K562 (cell line): ENCODE results near the gene TUT7. TPM values are rescaled to one million over a fixed set of nuclear protein-coding genes. Genes with fewer than 3 reads are reported as not detected.

Source experiments
- ATAC-seq: fragments of 200-7000 bp; cut with Tn5 transposase; 3 replicates; pipeline ENCODE4 v1.9.1; 2020; ENCODE audit warnings: moderate library complexity
- BruUV-seq: library from RNA; stranded (reverse); fragments of 400-500 nt; replicated peaks from 2 replicates; lab custom pipeline; 2021; lab: Mats Ljungman, UMichigan
- CTCF ChIA-PET: fragments of 300-600 bp; formaldehyde crosslinking; extraction: SDS; loops from one replicate; lab custom pipeline; 2021; ENCODE audit warnings: low intra/inter-chr PET ratio; lab: Yijun Ruan, JAX
- POLR2A ChIA-PET: fragments of 300-600, 350-650 bp; sonication (Branson Sonifier 250); formaldehyde crosslinking; extraction: SDS; loops from one replicate; lab custom pipeline; 2021; ENCODE audit warnings: antibody characterized with exemption, inconsistent platforms; lab: Yijun Ruan, JAX
- DNase-seq, 4 experiments: peaks; one replicate each; pipeline versions ENCODE4 v3.0.0 to v3.0.0-alpha.2; 2011 to 2018; ENCODE audit warnings: low spot score in 3 of 4, mixed read lengths in 3 of 4; ENCODE audit errors: extremely low read depth in 1 of 4
- FAIRE-seq: peaks from 2 replicates; lab custom pipeline; 2011; peaks lifted over from hg19 to GRCh38; lab: Jason Lieb, UNC
- H2AFZ ChIP-seq: 2 replicates; pipeline ENCODE4 v1.6.0; 2011; ENCODE audit warnings: low read depth, low read length, control low read depth, inconsistent platforms
- H3K27ac ChIP-seq: fragments of 200-600 bp; 3 replicates; pipeline ENCODE4 v1.8.0; 2011; ENCODE audit warnings: low read depth, mild to moderate bottlenecking, control low read depth, inconsistent platforms, low read length, moderate library complexity, mixed read lengths; ENCODE audit errors: extremely low read depth
- H3K27me3 ChIP-seq, 2 experiments: fragments of 300-600 bp in 1 of 2; 2 replicates in 1 of 2; 3 replicates in 1 of 2; pipeline versions ENCODE4 v1.6.0 to v1.8.0; 2011; ENCODE audit warnings: inconsistent platforms in 2 of 2, low read length in 2 of 2, mild to moderate bottlenecking in 1 of 2, mixed read lengths in 1 of 2, moderate library complexity in 1 of 2; ENCODE audit not compliant: control insufficient read depth in 2 of 2, insufficient read depth in 2 of 2
- H3K36me3 ChIP-seq: fragments of 300-600 bp; 3 replicates; pipeline ENCODE4 v1.8.0; 2011; ENCODE audit warnings: mild to moderate bottlenecking, low read length, inconsistent platforms; ENCODE audit not compliant: control insufficient read depth, insufficient read depth
- H3K4me1 ChIP-seq, 2 experiments: fragments of 200-600 bp in 1 of 2; replicated peaks in 1 of 2; 2 replicates in 1 of 2; 3 replicates in 1 of 2; pipeline versions ENCODE4 v1.5.1 to v1.8.0; 2011; ENCODE audit warnings: inconsistent platforms in 2 of 2, low read length in 2 of 2, mild to moderate bottlenecking in 1 of 2, mixed read lengths in 1 of 2, moderate library complexity in 1 of 2; ENCODE audit not compliant: control insufficient read depth in 2 of 2, insufficient read depth in 2 of 2
- H3K4me2 ChIP-seq: 2 replicates; pipeline ENCODE4 v1.6.1; 2011; ENCODE audit warnings: low read length, control low read depth, inconsistent platforms, mixed read lengths; ENCODE audit not compliant: insufficient read depth
- H3K4me3 ChIP-seq: fragments of 200-600 bp; sonication (generic), shearing (Covaris generic); 2 replicates; pipeline ENCODE4 v1.5.1; 2016; ENCODE audit warnings: control low read depth, inconsistent platforms
- H3K79me2 ChIP-seq: fragments of 200-600 bp; 3 replicates; pipeline ENCODE4 v1.8.0; 2011; ENCODE audit warnings: low read length, inconsistent platforms; ENCODE audit not compliant: control insufficient read depth, insufficient read depth
- H3K9ac ChIP-seq, 2 experiments: 2 replicates each; pipeline versions ENCODE4 v1.6.0 to v1.6.1; 2011; ENCODE audit warnings: low read depth in 2 of 2, low read length in 2 of 2, control low read depth in 1 of 2, inconsistent platforms in 1 of 2, mild to moderate bottlenecking in 1 of 2, mixed read lengths in 1 of 2; ENCODE audit not compliant: insufficient read depth in 1 of 2
- H3K9me1 ChIP-seq: one replicate; pipeline ENCODE4 v1.6.0; 2011; ENCODE audit warnings: inconsistent platforms, mild to moderate bottlenecking, low read length, moderate library complexity; ENCODE audit not compliant: control insufficient read depth, insufficient read depth
- H3K9me3 ChIP-seq: replicated peaks from 2 replicates; pipeline ENCODE4 v1.5.1; 2011; ENCODE audit warnings: low read depth, low read length, inconsistent platforms; ENCODE audit not compliant: control insufficient read depth, insufficient read depth
- H4K20me1 ChIP-seq: replicated peaks from 2 replicates; pipeline ENCODE4 v1.6.1; 2011; ENCODE audit warnings: low read length, inconsistent platforms, mixed read lengths; ENCODE audit not compliant: control insufficient read depth, insufficient read depth
- BRCA1 ChIP-seq, 2 experiments: fragments of 450-650 bp in 1 of 2; sonication (generic) in 1 of 2; formaldehyde crosslinking in 1 of 2; IDR thresholded peaks; 2 replicates each; pipeline versions ENCODE4 v1.5.0 to v1.6.1; 2017 to 2020; ENCODE audit warnings: mild to moderate bottlenecking in 1 of 2, missing genetic modification reagents in 1 of 2
- BRD9 ChIP-seq: fragments of 450-650 bp; IDR thresholded peaks from 2 replicates; pipeline ENCODE4 v1.6.1; 2018; ENCODE audit warnings: low read depth; ENCODE audit not compliant: partially characterized antibody
- PRPF4 ChIP-seq: fragments of 200-400 bp; formaldehyde crosslinking; IDR thresholded peaks from one replicate; pipeline ENCODE4 v1.6.1; 2017; ENCODE audit warnings: low read length, low read depth, mild to moderate bottlenecking; ENCODE audit not compliant: insufficient read depth, poor library complexity, severe bottlenecking
- RBBP5 ChIP-seq: fragments of 200-600 bp; sonication (generic); IDR thresholded peaks from 2 replicates; pipeline ENCODE4 v1.6.1; 2012; ENCODE audit warnings: borderline replicate concordance, mild to moderate bottlenecking, low read length, control low read depth, inconsistent platforms; ENCODE audit not compliant: insufficient read depth, poor library complexity, severe bottlenecking
- RBM17 ChIP-seq: fragments of 200-400 bp; formaldehyde crosslinking; IDR thresholded peaks from 2 replicates; pipeline ENCODE4 v1.6.1; 2017; ENCODE audit warnings: low read depth, mild to moderate bottlenecking, low read length, borderline replicate concordance
- SPI1 ChIP-seq: IDR thresholded peaks from 2 replicates; pipeline ENCODE4 v1.6.1; 2011; ENCODE audit warnings: low read depth, low read length, control low read depth, borderline replicate concordance
- TBP ChIP-seq: optimal IDR thresholded peaks from 2 replicates; pipeline ENCODE3; 2011; ENCODE audit warnings: low read depth, low read length, improper control_type of control experiment
- TSHZ1 ChIP-seq: fragments of 250-450 bp; sonication (Bioruptor Pico); IDR thresholded peaks from 2 replicates; pipeline ENCODE4 v1.4.0; 2020; ENCODE audit warnings: mild to moderate bottlenecking, moderate library complexity
- ZC3H11A ChIP-seq: IDR thresholded peaks from 2 replicates; pipeline ENCODE4 v1.6.1; 2012; ENCODE audit warnings: low read depth, low read length, improper control_type of control experiment
- ZNF197 ChIP-seq: fragments of 200-800 bp; sonication (Bioruptor generic); IDR thresholded peaks from 2 replicates; pipeline ENCODE4 v1.6.1; 2016; ENCODE audit warnings: low read depth, missing genetic modification characterization, missing compliant biosample characterization
- ZNF232 ChIP-seq: sonication (generic); formaldehyde crosslinking; IDR thresholded peaks from 2 replicates; pipeline ENCODE4 v1.8.0; 2022; ENCODE audit warnings: mild to moderate bottlenecking, missing genetic modification reagents
- ZNF518B ChIP-seq: fragments of 250-450 bp; sonication (Bioruptor Pico); IDR thresholded peaks from 2 replicates; pipeline ENCODE4 v1.5.0; 2021; ENCODE audit warnings: mild to moderate bottlenecking, moderate library complexity
- whole genome bisulfite sequencing: fragments of 100-300 bp; shearing (Covaris generic); methylation state at CpG from one replicate; pipeline ENCODE4 v1.1.6; 2016; ENCODE audit warnings: low coverage, mixed read lengths; ENCODE audit not compliant: insufficient coverage; ENCODE audit errors: missing lambda C conversion rate; 5-methylcytosine and 5-hydroxymethylcytosine counted together
- in situ Hi-C: fragments of 300-500 bp; cut with MboI; formaldehyde crosslinking; loops from 4 replicates; pipeline ENCODE4 v1.15.0; 2018; ENCODE audit warnings: inconsistent platforms, mixed read lengths
- intact Hi-C: fragments of 100-400 bp; cut with micrococcal nuclease; formaldehyde crosslinking; loops from 2 replicates; pipeline ENCODE4 v1.14.2; 2022
- polyA plus RNA-seq, 8 experiments: library from polyadenylated mRNA; depleted of rRNA in 4 of 8; stranded (reverse) in 5 of 8; unstranded in 3 of 8; fragments of >200 nt; fragmentation: Nextera tagmentation in 2 of 8; fragmentation: Illumina TruSeq in 1 of 8; extraction: Ambion mirVana in 2 of 8; extraction: Trizol in 1 of 8; gene quantifications; 2 replicates each; pipeline versions ENCODE4 v1.2.1 to v1.2.3, GENCODE V29; 2011 to 2014; ENCODE audit warnings: inconsistent platforms in 1 of 8, missing spikeins in 1 of 8
- total RNA-seq, 7 experiments: library from RNA; depleted of rRNA in 6 of 7; stranded (reverse); fragments of >200 nt in 6 of 7; fragmentation: Illumina TruSeq in 2 of 7; extraction: Trizol in 2 of 7; gene quantifications; 2 replicates each; pipeline versions ENCODE4 v1.2.1 to v1.2.3, GENCODE V29; 2011 to 2021; ENCODE audit warnings: low replicate concordance in 1 of 7

TUT7 gene
- total and polyA plus RNA-seq, 9 of the 15 experiments (the other 6 are each of a cell fraction or from before 2014, with no cell fraction given) = 5.9 to 26.9 (median 15.2) TPM

GRCh38 chr9:86282077-86282978, 71.9 kb downstream of the TUT7 start, which contains the start of gene ISCA1:
Gene ISCA1 (minus strand): TSS chr9:86282538. CDS start chr9:86282458, 80 bp downstream.
- peaks cover 21 to 36% of the 10 kb centered on the region in 2 experiments; a peak in 4 of 5 replicates for H3K4me1 ChIP-seq
- ChIA-PET CTCF (no interaction called here), POLR2A (interaction anchor here (0.6 to 1.5 kb wide), 5 partner anchors 8 to 108 kb away, joined by 3 to 6 read pairs (median 3); no protein-coding TSS in a partner anchor)
- peaks cover 25% of the 10 kb centered on the region; the same call in 2 of the 3 replicates for H3K36me3 ChIP-seq
- FAIRE-seq (no peak), DNase-seq (peak; percentile 80 to 92 (median 82)), ATAC-seq (peak; percentile 85)
- no peaks in the 10 kb centered on the region for H3K27me3 ChIP-seq
- intact Hi-C loops = loop anchor here (2.0 kb wide), 1 partner anchor 72 kb away; the partner anchor contains the start of gene TUT7
- H3K27ac ChIP-seq = peak within 1 kb of the TSS; percentile 94
- H3K4me2 ChIP-seq = peak within 1 kb of the TSS; percentile 96
- H2AFZ ChIP-seq = peak within 1 kb of the TSS; percentile 93
- BruUV-seq = no TSS peak
- peak within 1 kb of the TSS; percentile 83 to 93 for H3K9ac ChIP-seq
- H3K4me3 ChIP-seq = peak within 1 kb of the TSS; percentile 83
- no peaks in the 10 kb centered on the region for H4K20me1 ChIP-seq
- under 1% methylated on average over 22 of the region's 101 CpGs for WGBS
- H3K9me3 ChIP-seq = no peaks in the 10 kb centered on the region
- no peaks in the 10 kb centered on the region for H3K9me1 ChIP-seq
- in situ Hi-C loops = no loop called here
- peaks cover 46% of the 10 kb centered on the region for H3K79me2 ChIP-seq
- TF ChIP-seq ZNF518B (CRISPR knock-in tag) (no peak), RBBP5 (peak; percentile 74), BRD9 (no peak), ZC3H11A (no peak), BRCA1 (IDR thresholded peaks at IDR 0.05) (no peak), BRCA1 (CRISPR knock-in tag; IDR thresholded peaks at IDR 0.05) (0 out of 2 replicates have a peak, but pooled peaks have one; percentile 46), TBP (peak; percentile 91), ZNF197 (peak; percentile 72; the same call in 1 of the 2 replicates), RBM17 (no peak), SPI1 (no peak), TSHZ1 (CRISPR knock-in tag) (no peak), ZNF232 (CRISPR knock-in tag) (no peak), PRPF4 (peak; percentile 42)
